22Rv1 (cell line): ENCODE data around the gene LY86.

Source experiments
- CTCF ChIP-seq: fragments of 450-650 bp; IDR thresholded peaks from 2 replicates; pipeline ENCODE4 v1.5.1; 2017; ENCODE audit warnings: mild to moderate bottlenecking
- ZFX ChIP-seq: fragments of 450-650 bp; IDR thresholded peaks from 2 replicates; pipeline ENCODE4 v1.6.1; 2017; ENCODE audit warnings: antibody characterized with exemption, borderline replicate concordance

GRCh38 chr6:6616656-6617055 is 28.1 kb downstream of the LY86 start:
- TF ChIP-seq CTCF = no peak
- no peak for TF ChIP-seq ZFX
